Testis (tissue), 2 donors: ENCODE data around the gene KRTAP5-3.

ENCODE experiments used
- POLR2A ChIP-seq: fragments of 450-650 bp; IDR thresholded peaks from one replicate; pipeline ENCODE4 v1.6.1; 2017; ENCODE audit warnings: antibody characterized with exemption, mild to moderate bottlenecking, moderate library complexity
- TF ChIP-seq, protein P1 (sequence below), 3 experiments: fragments of 450-650 bp in 2 of 3; fragments of 200-600 bp in 1 of 3; sonication (generic) in 1 of 3; IDR thresholded peaks; one replicate each; pipeline ENCODE4 v1.5.1; 2016 to 2019; ENCODE audit warnings: antibody characterized with exemption in 3 of 3, mild to moderate bottlenecking in 2 of 3, moderate library complexity in 1 of 3

GRCh38 chr11:1645357-1645821 lies 37.1 kb upstream of the KRTAP5-3 start:
- TF ChIP-seq, protein P1, sequence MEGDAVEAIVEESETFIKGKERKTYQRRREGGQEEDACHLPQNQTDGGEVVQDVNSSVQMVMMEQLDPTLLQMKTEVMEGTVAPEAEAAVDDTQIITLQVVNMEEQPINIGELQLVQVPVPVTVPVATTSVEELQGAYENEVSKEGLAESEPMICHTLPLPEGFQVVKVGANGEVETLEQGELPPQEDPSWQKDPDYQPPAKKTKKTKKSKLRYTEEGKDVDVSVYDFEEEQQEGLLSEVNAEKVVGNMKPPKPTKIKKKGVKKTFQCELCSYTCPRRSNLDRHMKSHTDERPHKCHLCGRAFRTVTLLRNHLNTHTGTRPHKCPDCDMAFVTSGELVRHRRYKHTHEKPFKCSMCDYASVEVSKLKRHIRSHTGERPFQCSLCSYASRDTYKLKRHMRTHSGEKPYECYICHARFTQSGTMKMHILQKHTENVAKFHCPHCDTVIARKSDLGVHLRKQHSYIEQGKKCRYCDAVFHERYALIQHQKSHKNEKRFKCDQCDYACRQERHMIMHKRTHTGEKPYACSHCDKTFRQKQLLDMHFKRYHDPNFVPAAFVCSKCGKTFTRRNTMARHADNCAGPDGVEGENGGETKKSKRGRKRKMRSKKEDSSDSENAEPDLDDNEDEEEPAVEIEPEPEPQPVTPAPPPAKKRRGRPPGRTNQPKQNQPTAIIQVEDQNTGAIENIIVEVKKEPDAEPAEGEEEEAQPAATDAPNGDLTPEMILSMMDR (IDR thresholded peaks at IDR 0.05) = no peak
- no peak for TF ChIP-seq POLR2A
